Activated CD8-positive, alpha-beta memory T cell treated with anti-CD3 and anti-CD28 coated beads for 24 hours (primary cell): Measurements from ENCODE around the gene CD69.
"Not testable (repeated sequence)": the region's sequence is repeated elsewhere in the genome, so short reads cannot be mapped to it uniquely, and the experiment has no call there.

ENCODE experiments used
- DNase-seq: peaks from one replicate; pipeline ENCODE4 v3.0.0-alpha.2; 2020

CD69 gene

GRCh38 chr12:9713032-9713558, 47.6 kb downstream of the CD69 start:
- DNase-seq = not testable (repeated sequence)

GRCh38 chr12:9711664-9712063, 49.0 kb downstream of the CD69 start:
- DNase-seq = no peak

GRCh38 chr12:9710584-9711375, 49.9 kb downstream of the CD69 start:
- DNase-seq = no peak

DNA sequence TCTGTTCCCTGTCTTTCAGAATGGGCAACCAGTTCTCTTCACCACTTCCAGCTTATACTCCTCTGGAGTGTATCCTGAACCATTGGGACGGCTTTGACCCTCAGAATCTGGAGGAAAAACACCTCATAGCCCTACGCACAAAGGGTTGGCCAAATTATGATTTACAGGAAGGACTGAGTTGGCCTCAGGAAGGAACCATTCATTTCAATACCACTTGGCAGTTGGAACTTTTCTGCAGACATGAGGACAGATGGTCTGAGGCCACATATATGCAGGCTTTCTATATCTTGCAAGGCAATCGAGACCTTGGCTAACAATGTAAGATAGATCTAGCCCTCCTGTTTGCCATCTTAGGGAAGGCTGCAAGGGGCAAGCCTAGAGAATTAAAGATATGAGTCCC, 51.8 kb downstream of the CD69 start:
- DNase-seq = no peak

GRCh38 chr12:9707864-9708808, 52.6 kb downstream of the CD69 start:
- DNase-seq = peak; percentile 79

DNA sequence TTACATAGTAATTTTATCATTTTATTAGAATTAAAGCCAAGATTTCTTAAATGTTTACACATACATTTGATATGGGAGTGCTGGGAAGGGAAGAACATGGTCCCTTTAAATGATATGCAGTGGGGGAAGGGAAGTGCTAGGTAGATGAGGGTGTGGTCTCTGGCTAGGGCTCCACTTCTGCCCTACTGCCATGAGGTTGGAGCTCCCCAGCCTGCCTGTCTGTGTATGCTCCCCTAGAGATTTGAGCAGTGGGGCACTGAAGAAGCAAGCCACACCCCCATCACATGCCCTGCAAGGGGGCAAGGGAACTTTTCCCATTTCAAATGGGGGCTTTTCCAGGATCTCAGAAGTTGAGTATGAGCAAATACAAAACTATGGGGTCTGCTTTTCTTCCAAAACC, 53.3 kb downstream of the CD69 start:
- no peak for DNase-seq

DNA sequence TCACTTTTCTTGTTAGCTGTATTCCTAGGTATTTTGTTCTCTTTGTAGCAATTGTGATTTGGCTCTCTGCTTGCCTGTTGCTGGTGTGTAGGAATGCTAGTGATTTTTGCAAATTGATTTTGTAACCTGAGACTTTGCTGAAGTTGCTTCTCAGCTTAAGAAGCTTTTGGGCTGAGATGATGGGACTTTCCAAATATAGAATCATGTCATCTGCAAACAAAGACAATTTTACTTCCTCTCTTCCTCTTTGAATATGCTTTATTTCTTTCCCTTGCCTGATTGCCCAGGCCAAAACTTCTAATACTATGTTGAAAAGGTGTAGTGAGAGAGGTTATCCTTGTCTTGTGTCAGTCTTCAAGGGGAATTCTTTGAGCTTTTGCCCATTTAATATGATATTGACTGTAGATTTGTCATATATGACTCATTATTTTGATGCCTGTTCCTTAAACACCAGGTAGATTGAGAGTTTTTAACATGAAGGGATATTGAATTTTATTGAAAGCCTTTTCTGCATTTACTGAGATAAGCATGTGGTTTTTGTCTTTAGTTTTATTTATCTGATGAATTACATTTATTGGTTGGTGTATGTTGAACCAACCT, 54.5 kb downstream of the CD69 start:
- no peak for DNase-seq

GRCh38 chr12:9704561-9704960, 56.1 kb downstream of the CD69 start:
- not testable (repeated sequence) for DNase-seq
